WTC11 (cell line): ENCODE measurements around the gene DUOX1. TPM values are rescaled to one million over a fixed set of nuclear protein-coding genes. Genes with fewer than 3 reads are reported as not detected.

Source experiments
- ATAC-seq: fragments of 200-7000 bp; cut with Tn5 transposase; 2 replicates; pipeline ENCODE4 v1.10.0; 2021; ENCODE audit warnings: mild to moderate bottlenecking, moderate library complexity
- CTCF ChIA-PET: fragments of 300-600 bp; sonication (Branson Sonifier 250); formaldehyde crosslinking; loops from one replicate; lab custom pipeline; 2021; ENCODE audit warnings: antibody characterized with exemption; lab: Charles Lee
- POLR2A ChIA-PET: fragments of 350-600 bp; sonication (Branson Sonifier 250); formaldehyde crosslinking; loops from one replicate; lab custom pipeline; 2021; ENCODE audit warnings: antibody characterized with exemption; lab: Charles Lee
- DNase-seq: peaks from one replicate; pipeline ENCODE4 v3.0.0; 2021; ENCODE audit warnings: low spot score
- H3K27ac Mint-ChIP-seq: 2 replicates; pipeline ENCODE4 v1.8.0; 2021; ENCODE audit warnings: mixed read lengths
- H3K27me3 Mint-ChIP-seq: 2 replicates; pipeline ENCODE4 v1.8.0; 2021; ENCODE audit warnings: low read depth, mild to moderate bottlenecking, moderate library complexity, mixed read lengths
- H3K36me3 Mint-ChIP-seq: 2 replicates; pipeline ENCODE4 v1.8.0; 2021; ENCODE audit warnings: mixed read lengths
- H3K4me1 Mint-ChIP-seq: 2 replicates; pipeline ENCODE4 v1.8.0; 2022; ENCODE audit warnings: mixed read lengths
- H3K4me3 Mint-ChIP-seq: 2 replicates; pipeline ENCODE4 v1.8.0; 2021; ENCODE audit warnings: mild to moderate bottlenecking, moderate library complexity, mixed read lengths
- H3K9me3 Mint-ChIP-seq: 2 replicates; pipeline ENCODE4 v1.8.0; 2021; ENCODE audit warnings: mixed read lengths
- ATF1 ChIP-seq: sonication (generic); formaldehyde crosslinking; IDR thresholded peaks from 2 replicates; pipeline ENCODE4 v1.8.1; 2023; ENCODE audit warnings: mild to moderate bottlenecking, moderate library complexity, missing genetic modification reagents
- ATF3 ChIP-seq: sonication (generic); formaldehyde crosslinking; conservative IDR thresholded peaks from 2 replicates; pipeline ENCODE4 v1.8.1; 2022; ENCODE audit warnings: mild to moderate bottlenecking, missing genetic modification reagents
- ATF6 ChIP-seq: sonication (generic); formaldehyde crosslinking; IDR thresholded peaks from 2 replicates; pipeline ENCODE4 v1.8.1; 2023; ENCODE audit warnings: mild to moderate bottlenecking, missing genetic modification reagents
- CDX4 ChIP-seq: fragments of 250-450 bp; sonication (Bioruptor Pico); IDR thresholded peaks from 2 replicates; pipeline ENCODE4 v1.9.0; 2021; ENCODE audit warnings: moderate library complexity, mild to moderate bottlenecking, inconsistent platforms, borderline replicate concordance
- CREM ChIP-seq: sonication (generic); formaldehyde crosslinking; IDR thresholded peaks from 2 replicates; pipeline ENCODE4 v1.8.1; 2022; ENCODE audit warnings: mild to moderate bottlenecking, missing genetic modification reagents, moderate library complexity
- EMX1 ChIP-seq: fragments of 250-450 bp; sonication (Bioruptor Pico); IDR thresholded peaks from 2 replicates; pipeline ENCODE4 v1.8.0; 2021; ENCODE audit warnings: mild to moderate bottlenecking
- ETV6 ChIP-seq: sonication (generic); formaldehyde crosslinking; IDR thresholded peaks from 2 replicates; pipeline ENCODE4 v1.8.1; 2022; ENCODE audit warnings: mild to moderate bottlenecking, missing genetic modification reagents
- FOXJ3 ChIP-seq: sonication (generic); formaldehyde crosslinking; IDR thresholded peaks from 2 replicates; pipeline ENCODE4 v1.9.0; 2021; ENCODE audit warnings: missing genetic modification reagents, mild to moderate bottlenecking, borderline replicate concordance
- FOXP4 ChIP-seq: sonication (generic); formaldehyde crosslinking; IDR thresholded peaks from 2 replicates; pipeline ENCODE4 v1.8.0; 2022; ENCODE audit warnings: mild to moderate bottlenecking, missing genetic modification reagents
- GABPB1 ChIP-seq: sonication (generic); formaldehyde crosslinking; IDR thresholded peaks from 2 replicates; pipeline ENCODE4 v1.8.1; 2023; ENCODE audit warnings: mild to moderate bottlenecking, missing genetic modification reagents
- HMGA2 ChIP-seq: fragments of 250-450 bp; sonication (Bioruptor Pico); IDR thresholded peaks from 2 replicates; pipeline ENCODE4 v1.4.0; 2021; ENCODE audit warnings: mild to moderate bottlenecking, moderate library complexity
- MYBL2 ChIP-seq: sonication (generic); formaldehyde crosslinking; IDR thresholded peaks from 2 replicates; pipeline ENCODE4 v1.8.1; 2023; ENCODE audit warnings: mild to moderate bottlenecking, moderate library complexity, missing genetic modification reagents
- NR1H2 ChIP-seq: sonication (generic); formaldehyde crosslinking; IDR thresholded peaks from 2 replicates; pipeline ENCODE4 v1.9.0; 2021; ENCODE audit warnings: mild to moderate bottlenecking, moderate library complexity, missing genetic modification reagents
- PRRX2 ChIP-seq: fragments of 250-450 bp; sonication (Bioruptor Pico); IDR thresholded peaks from 2 replicates; pipeline ENCODE4 v1.8.0; 2021; ENCODE audit warnings: mild to moderate bottlenecking
- RELA ChIP-seq: sonication (generic); formaldehyde crosslinking; IDR thresholded peaks from 2 replicates; pipeline ENCODE4 v1.8.1; 2022; ENCODE audit warnings: missing genetic modification reagents, mild to moderate bottlenecking, borderline replicate concordance
- SMAD4 ChIP-seq: sonication (generic); formaldehyde crosslinking; IDR thresholded peaks from 2 replicates; pipeline ENCODE4 v1.8.0; 2022; ENCODE audit warnings: mild to moderate bottlenecking, missing genetic modification reagents
- USF2 ChIP-seq: sonication (generic); formaldehyde crosslinking; IDR thresholded peaks from 2 replicates; pipeline ENCODE4 v1.8.1; 2023; ENCODE audit warnings: mild to moderate bottlenecking, missing genetic modification reagents, moderate library complexity
- ZNF396 ChIP-seq: fragments of 250-450 bp; sonication (Bioruptor Pico); IDR thresholded peaks from 2 replicates; pipeline ENCODE4 v1.8.0; 2021; ENCODE audit warnings: mild to moderate bottlenecking, moderate library complexity, borderline replicate concordance
- ZNF423 ChIP-seq: fragments of 250-450 bp; sonication (Bioruptor Pico); IDR thresholded peaks from 2 replicates; pipeline ENCODE4 v2.1.2; 2022; ENCODE audit warnings: mild to moderate bottlenecking, moderate library complexity
- total RNA-seq: library from RNA; stranded (reverse); gene quantifications from 3 replicates; pipeline ENCODE4 v1.2.3, GENCODE V29; 2021

DUOX1 gene
- total RNA-seq, 1 experiment from 2014 or later: 1.3 TPM

- no peak for TF ChIP-seq FOXP4 (CRISPR knock-in tag)
- TF ChIP-seq ZNF423 (CRISPR knock-in tag): peak; percentile 30; the same call in 1 of the 2 replicates
- no peak for TF ChIP-seq MYBL2 (CRISPR knock-in tag)
- Mint-ChIP-seq H3K27ac (no peak overlapping the region), H3K4me1 (peaks cover 46% of the 10 kb centered on the region), H3K27me3 (peaks cover 34% of the 10 kb centered on the region), H3K9me3 (no peaks in the 10 kb centered on the region), H3K4me3 (peak overlapping the region; percentile 85; the same call in 1 of the 2 replicates), H3K36me3 (no peaks in the 10 kb centered on the region)
- ATAC-seq: peak; percentile 4
- CTCF ChIA-PET: interaction anchor here (1.0 to 3.5 kb wide), 9 partner anchors 8 to 69 kb away, joined by 3 to 36 read pairs (median 9); no protein-coding TSS in a partner anchor
- POLR2A ChIA-PET: interaction anchor here (0.5 to 2.9 kb wide), 5 partner anchors 9 to 215 kb away, joined by 4 to 23 read pairs (median 6); a partner anchor contains a TSS
- no peak for DNase-seq
These were observed 57.7 kb downstream of the DUOX1 start for GRCh38 chr15:45187578-45187893.

- no peak for TF ChIP-seq FOXP4 (CRISPR knock-in tag)
- CTCF ChIA-PET: interaction anchor here (0.5 to 3.5 kb wide), 12 partner anchors 8 to 212 kb away, joined by 3 to 36 read pairs (median 6); no protein-coding TSS in a partner anchor
- Mint-ChIP-seq H3K27me3 (peaks cover 34% of the 10 kb centered on the region), H3K27ac (no peak within 1 kb of the TSS; the same call in 1 of the 2 replicates), H3K9me3 (no peaks in the 10 kb centered on the region), H3K4me1 (peaks cover 40% of the 10 kb centered on the region), H3K4me3 (peak within 1 kb of the TSS; percentile 91), H3K36me3 (no peaks in the 10 kb centered on the region)
- ATAC-seq (peak; percentile 77), DNase-seq (peak; percentile 69)
- POLR2A ChIA-PET: interaction anchor here (0.5 to 2.9 kb wide), 5 partner anchors 9 to 215 kb away, joined by 4 to 23 read pairs (median 6); a partner anchor contains a TSS
These were observed 58.4 kb downstream of the DUOX1 start, which contains the start of gene SHF for GRCh38 chr15:45187894-45188830. Gene SHF, minus strand, starts transcription at chr15:45187966. Its CDS starts 15 bp downstream, at chr15:45187951.

- H3K27ac Mint-ChIP-seq: no peak overlapping the region
- TF ChIP-seq CDX4 (CRISPR knock-in tag): no peak
- TF ChIP-seq GABPB1 (CRISPR knock-in tag): no peak
- TF ChIP-seq NR1H2: no peak
- no peak for TF ChIP-seq SMAD4 (CRISPR knock-in tag)
- TF ChIP-seq ATF3 (CRISPR knock-in tag): no peak
- TF ChIP-seq ATF1 (CRISPR knock-in tag): no peak
- TF ChIP-seq FOXJ3 (CRISPR knock-in tag): no peak
- TF ChIP-seq EMX1 (CRISPR knock-in tag): no peak
- no peak for TF ChIP-seq HMGA2 (CRISPR knock-in tag)
- TF ChIP-seq FOXP4 (CRISPR knock-in tag): no peak
- no peak for TF ChIP-seq ETV6 (CRISPR knock-in tag)
- no peak for TF ChIP-seq RELA
- no peak for TF ChIP-seq ATF6
- TF ChIP-seq CREM (CRISPR knock-in tag): no peak
- no peak for TF ChIP-seq ZNF396 (CRISPR knock-in tag)
- TF ChIP-seq PRRX2 (CRISPR knock-in tag): no peak
- no peak for TF ChIP-seq USF2
- ATAC-seq (no peak), DNase-seq (no peak)
- H3K4me1 Mint-ChIP-seq: peaks cover 7% of the 10 kb centered on the region
- H3K4me3 Mint-ChIP-seq: no peak overlapping the region
- H3K36me3 Mint-ChIP-seq: no peaks in the 10 kb centered on the region
- peaks cover 4% of the 10 kb centered on the region for H3K27me3 Mint-ChIP-seq
- no peaks in the 10 kb centered on the region for H3K9me3 Mint-ChIP-seq
- ChIA-PET CTCF (interaction anchor here (0.8 to 9.5 kb wide), 11 partner anchors 10 to 205 kb away, joined by 3 to 156 read pairs (median 6); partner anchors contain the start of genes GATM and SHF), POLR2A (interaction anchor here (1.0 to 2.3 kb wide), 2 partner anchors 10 to 34 kb away, joined by 5 to 6 read pairs; partner anchors contain the start of gene SHF)
These were observed 67.7 kb downstream of the DUOX1 start for GRCh38 chr15:45197512-45197911.
